ENCODE measurements around the gene WDR55.

DNA sequence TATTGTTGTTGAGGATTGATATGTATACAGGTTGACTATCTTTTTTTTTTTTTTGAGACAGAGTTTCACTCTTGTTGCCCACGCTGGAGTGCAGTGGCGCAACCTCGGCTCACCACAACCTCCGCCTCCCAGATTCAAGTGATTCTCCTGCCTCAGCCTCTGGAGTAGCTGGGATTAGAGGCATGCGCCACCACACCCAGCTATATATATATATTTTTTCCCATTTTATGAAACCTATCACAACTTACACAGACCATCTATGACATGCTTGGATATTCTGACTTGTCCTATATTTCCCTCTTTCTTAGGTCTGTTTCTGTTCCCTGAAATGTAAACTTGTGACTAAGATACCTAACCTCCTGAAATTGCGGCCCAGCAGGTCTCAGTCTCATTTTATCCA, 36.7 kb upstream of the WDR55 start:
- TF ChIP-seq YY1 (IDR thresholded peaks at IDR 0.05; ENCODE audit: low read depth) = no peak
- TF ChIP-seq FOXM1 (IDR thresholded peaks at IDR 0.05; ENCODE audit: borderline replicate concordance, low read depth) = no peak
- TF ChIP-seq CEBPB (IDR thresholded peaks at IDR 0.05) = no peak
